ENCODE data around the gene LKAAEAR1. TPM values are rescaled to one million over a fixed set of nuclear protein-coding genes. Genes with fewer than 3 reads are reported as not detected.

LKAAEAR1 gene
- total RNA-seq, 2 donors from 2014 or later: not detected

DNA sequence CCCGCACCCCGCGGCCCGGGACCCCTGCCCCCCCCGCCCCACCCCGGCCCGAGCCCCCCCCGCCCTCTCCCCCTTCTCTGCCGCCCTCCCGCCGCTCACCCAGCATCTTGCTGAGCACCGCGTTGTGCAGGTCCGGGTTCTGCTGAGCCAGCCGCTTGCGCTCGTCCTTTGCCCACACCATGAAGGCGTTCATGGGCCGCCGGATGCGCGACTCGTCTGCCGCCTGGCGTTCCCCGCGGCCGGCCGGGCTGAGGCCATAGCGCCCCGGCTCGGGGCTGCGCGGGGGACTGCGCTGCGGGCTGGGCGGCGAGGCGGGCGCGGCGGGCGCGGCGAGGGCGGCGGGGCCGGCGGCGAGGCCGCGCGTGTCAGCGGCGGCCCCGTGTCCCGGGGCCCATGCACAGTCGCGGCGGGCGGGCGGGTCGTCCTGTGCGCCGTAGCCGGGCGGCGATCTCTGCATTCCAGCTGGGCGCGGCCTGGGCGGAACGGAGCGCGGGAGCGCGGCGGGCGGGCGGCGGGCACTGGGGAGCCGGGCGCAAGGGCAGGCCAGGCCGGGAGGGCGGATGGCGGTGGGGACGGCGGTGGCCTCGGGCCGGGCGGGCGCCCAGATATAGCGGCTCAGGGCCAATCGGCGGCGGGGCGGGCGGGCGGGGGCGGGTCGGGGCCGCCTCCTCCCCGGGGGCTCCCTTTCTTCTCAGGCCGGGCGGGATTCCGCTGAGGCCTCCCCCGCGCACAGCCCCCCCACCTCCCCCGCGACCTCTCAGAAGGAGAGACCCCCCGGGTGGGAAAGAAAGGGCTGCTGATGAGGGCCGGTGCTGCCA is 34.9 kb downstream of the LKAAEAR1 start, which contains the start of gene SOX18:
Gene SOX18 (minus strand): TSS at position 580 of the 818 bp plus-strand sequence. CDS start 123 bp downstream, at position 457.
- Histone ChIP-seq H3K36me3 (peaks cover 18% of the 10 kb centered on the region), H3K9me3 (no peaks in the 10 kb centered on the region), H3K27ac (peak within 1 kb of the TSS; percentile 62 to 69), H3K27me3 (peaks cover 4 to 5% of the 10 kb centered on the region in 2 donors), H3K4me1 (peaks cover 0 to 31% of the 10 kb centered on the region in 2 donors), H3K4me3 (peak within 1 kb of the TSS; percentile 39 to 49)
- no peak for DNase-seq (ENCODE audit: low spot score)
- TF ChIP-seq, protein P1, sequence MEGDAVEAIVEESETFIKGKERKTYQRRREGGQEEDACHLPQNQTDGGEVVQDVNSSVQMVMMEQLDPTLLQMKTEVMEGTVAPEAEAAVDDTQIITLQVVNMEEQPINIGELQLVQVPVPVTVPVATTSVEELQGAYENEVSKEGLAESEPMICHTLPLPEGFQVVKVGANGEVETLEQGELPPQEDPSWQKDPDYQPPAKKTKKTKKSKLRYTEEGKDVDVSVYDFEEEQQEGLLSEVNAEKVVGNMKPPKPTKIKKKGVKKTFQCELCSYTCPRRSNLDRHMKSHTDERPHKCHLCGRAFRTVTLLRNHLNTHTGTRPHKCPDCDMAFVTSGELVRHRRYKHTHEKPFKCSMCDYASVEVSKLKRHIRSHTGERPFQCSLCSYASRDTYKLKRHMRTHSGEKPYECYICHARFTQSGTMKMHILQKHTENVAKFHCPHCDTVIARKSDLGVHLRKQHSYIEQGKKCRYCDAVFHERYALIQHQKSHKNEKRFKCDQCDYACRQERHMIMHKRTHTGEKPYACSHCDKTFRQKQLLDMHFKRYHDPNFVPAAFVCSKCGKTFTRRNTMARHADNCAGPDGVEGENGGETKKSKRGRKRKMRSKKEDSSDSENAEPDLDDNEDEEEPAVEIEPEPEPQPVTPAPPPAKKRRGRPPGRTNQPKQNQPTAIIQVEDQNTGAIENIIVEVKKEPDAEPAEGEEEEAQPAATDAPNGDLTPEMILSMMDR (IDR thresholded peaks at IDR 0.05): no peak

DNA sequence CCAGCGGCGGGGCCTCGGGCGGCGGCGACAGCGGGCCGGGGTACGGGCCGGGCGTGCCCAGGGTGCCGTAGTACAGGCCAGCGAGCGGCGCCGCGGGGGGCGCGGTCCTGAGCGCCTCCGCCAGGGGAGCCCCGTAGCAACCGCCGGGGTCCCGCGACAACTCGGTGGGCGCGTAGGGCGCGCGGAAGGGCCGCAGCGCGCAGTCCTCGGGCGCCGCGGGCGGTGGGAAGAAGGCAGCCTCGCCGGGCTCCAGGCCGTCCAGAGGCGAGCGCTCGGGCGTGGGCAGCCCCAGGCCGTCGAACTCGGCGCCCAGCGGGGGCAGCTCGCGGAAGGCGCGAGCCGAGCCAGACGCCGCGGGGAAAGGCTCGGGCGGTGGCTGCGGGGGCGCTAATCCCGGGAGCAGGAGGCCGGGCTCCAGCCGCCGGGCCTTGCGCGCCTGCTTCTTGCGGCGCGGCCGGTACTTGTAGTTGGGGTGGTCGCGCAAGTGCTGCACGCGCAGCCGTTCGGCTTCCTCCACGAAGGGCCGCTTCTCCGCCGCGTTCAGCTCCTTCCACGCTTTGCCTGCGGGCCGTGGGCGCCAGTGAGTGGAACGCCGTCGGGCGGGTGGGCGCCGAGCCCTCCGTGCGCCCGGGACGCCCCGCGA is 35.7 kb downstream of the LKAAEAR1 start:
- peak overlapping the region in 1 of 2 donors; percentile 43 for H3K27ac ChIP-seq
- TF ChIP-seq, protein P1 (IDR thresholded peaks at IDR 0.05): no peak
- peak overlapping the region; percentile 39 to 49 for H3K4me3 ChIP-seq

DNA sequence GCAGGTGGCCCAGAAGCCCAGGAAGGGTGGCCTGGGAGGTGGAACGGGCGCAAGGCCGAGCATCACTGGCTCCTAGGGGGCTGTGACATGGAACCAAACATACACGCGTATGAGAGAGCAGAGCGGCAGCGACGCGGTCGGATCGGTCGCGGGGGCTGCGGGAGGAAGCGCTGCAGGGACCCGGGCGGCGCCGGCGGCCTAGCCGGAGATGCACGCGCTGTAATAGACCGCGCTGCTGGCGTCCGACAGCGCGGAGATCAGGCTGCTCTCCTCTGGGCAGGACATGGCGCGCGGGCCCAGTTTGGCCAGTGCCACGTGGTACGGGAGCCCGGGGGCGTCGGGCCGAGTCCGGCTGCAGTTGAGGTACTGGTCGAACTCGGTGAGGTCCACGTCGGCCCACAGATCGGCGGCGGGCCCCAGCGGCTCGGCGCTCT is 36.2 kb downstream of the LKAAEAR1 start:
- Histone ChIP-seq H3K4me1 (peaks cover 0 to 23% of the 10 kb centered on the region in 2 donors), H3K27ac (peak overlapping the region in 1 of 2 donors; percentile 43), H3K4me3 (peak overlapping the region; percentile 39 to 49), H3K9me3 (no peaks in the 10 kb centered on the region), H3K27me3 (peaks cover 4 to 5% of the 10 kb centered on the region in 2 donors), H3K36me3 (peaks cover 18% of the 10 kb centered on the region)
- TF ChIP-seq, protein P1 (IDR thresholded peaks at IDR 0.05): no peak
- no peak for DNase-seq (ENCODE audit: low spot score)

More for the DNA sequence above, 35.7 kb downstream of the LKAAEAR1 start:
- H3K4me1 ChIP-seq: peaks cover 0 to 28% of the 10 kb centered on the region in 2 donors
- peaks cover 18% of the 10 kb centered on the region for H3K36me3 ChIP-seq
- no peaks in the 10 kb centered on the region for H3K9me3 ChIP-seq
- DNase-seq (ENCODE audit: low spot score): no peak
- H3K27me3 ChIP-seq: peaks cover 4 to 5% of the 10 kb centered on the region in 2 donors

DNA sequence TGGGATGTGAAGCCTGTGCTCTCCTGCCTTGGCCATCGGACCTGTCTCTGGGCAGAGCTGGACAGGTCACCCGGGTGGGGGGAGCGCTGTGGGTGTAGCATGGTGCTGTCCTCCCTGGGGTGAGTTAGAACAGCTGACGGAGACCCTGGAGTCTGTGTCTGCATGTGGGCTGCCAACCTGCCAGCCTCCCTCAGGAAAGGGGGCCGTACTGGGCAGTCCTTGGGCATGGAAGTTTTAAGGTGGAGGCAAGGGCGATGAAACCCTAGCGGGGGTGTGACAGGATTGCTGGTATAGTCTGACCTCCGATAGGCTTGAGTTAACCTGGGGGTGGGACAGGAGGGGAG is 37.2 kb downstream of the LKAAEAR1 start:
- Histone ChIP-seq H3K27ac (peak overlapping the region; percentile 40 to 43), H3K4me1 (peaks cover 0 to 18% of the 10 kb centered on the region in 2 donors), H3K4me3 (peak overlapping the region; percentile 39 to 49), H3K9me3 (no peaks in the 10 kb centered on the region), H3K27me3 (peaks cover 8 to 9% of the 10 kb centered on the region in 2 donors), H3K36me3 (peaks cover 18% of the 10 kb centered on the region)
- DNase-seq (ENCODE audit: low spot score): no peak
- TF ChIP-seq, protein P1 (IDR thresholded peaks at IDR 0.05): no peak

DNA sequence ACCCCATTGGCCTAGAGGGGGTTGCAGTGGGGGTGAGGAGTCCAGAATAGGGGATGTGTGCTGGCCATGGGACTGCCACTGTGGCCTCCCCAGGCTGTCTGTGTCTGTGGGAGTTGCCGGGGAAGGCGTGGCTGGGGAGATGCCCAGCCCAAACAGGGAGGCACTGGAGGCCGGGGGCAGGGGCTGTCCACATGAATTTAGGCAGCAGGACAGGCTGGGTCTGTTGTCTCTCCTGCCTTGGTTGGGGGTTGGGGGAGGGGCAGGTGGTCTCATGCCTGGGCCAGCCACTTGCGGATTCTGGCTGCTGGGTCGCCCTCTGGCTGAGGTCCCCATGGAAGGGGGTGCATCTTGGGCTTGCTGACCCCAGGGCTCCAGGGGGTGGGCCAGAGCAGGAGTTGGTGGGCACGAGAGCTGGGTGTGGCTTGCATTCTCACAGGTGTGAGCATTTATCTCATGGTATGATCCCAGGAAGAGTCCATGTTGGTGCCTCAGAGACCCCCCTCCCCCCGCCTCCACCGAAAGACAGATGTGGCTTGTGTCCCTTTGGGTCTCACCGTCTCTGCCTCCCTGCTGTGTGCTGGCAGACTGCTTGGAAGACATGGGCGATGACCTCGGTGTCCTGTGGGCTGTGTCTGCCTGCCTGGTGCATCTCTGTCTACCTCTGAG is 38.7 kb downstream of the LKAAEAR1 start:
- TF ChIP-seq, protein P1 (IDR thresholded peaks at IDR 0.05): no peak
- H3K27ac ChIP-seq: peak overlapping the region; percentile 40 to 46
- peak overlapping the region in 1 of 2 donors; percentile 49 for H3K4me3 ChIP-seq
- H3K36me3 ChIP-seq: peaks cover 18% of the 10 kb centered on the region
- H3K4me1 ChIP-seq: peaks cover 0 to 33% of the 10 kb centered on the region in 2 donors
- DNase-seq (ENCODE audit: low spot score): no peak
- no peaks in the 10 kb centered on the region for H3K9me3 ChIP-seq
- peaks cover 13 to 15% of the 10 kb centered on the region in 2 donors for H3K27me3 ChIP-seq
